HG02763 (cell line): Measurements from ENCODE around the gene RASSF1.

Source experiments
- ATAC-seq: cut with Tn5 transposase; IDR thresholded peaks from one replicate; pipeline ENCODE4 v1.9.1; 2021; ENCODE audit warnings: mild to moderate bottlenecking, moderate library complexity; ENCODE audit not compliant: unreplicated experiment

Gene RASSF1

GRCh38 chr3:50302095-50303012, 38.3 kb downstream of the RASSF1 start:
- no peak for ATAC-seq

GRCh38 chr3:50300681-50301254, 39.9 kb downstream of the RASSF1 start:
- no peak for ATAC-seq

GRCh38 chr3:50299929-50300680, 40.5 kb downstream of the RASSF1 start:
- ATAC-seq: no peak

GRCh38 chr3:50299638-50299928, 41.1 kb downstream of the RASSF1 start:
- no peak for ATAC-seq

- peak; percentile 85 for ATAC-seq
These were observed 41.6 kb downstream of the RASSF1 start, which contains the start of the genes HYAL3 and NAA80 for GRCh38 chr3:50298836-50299637. HYAL3 (minus strand) TSS chr3:50299405; CDS start chr3:50295602, 3,803 bp downstream. NAA80 (minus strand) TSS chr3:50299405; CDS start chr3:50297463, 1,942 bp downstream.

GRCh38 chr3:50297896-50298725, 42.5 kb downstream of the RASSF1 start:
- no peak for ATAC-seq

- no peak for ATAC-seq
These were observed 43.3 kb downstream of the RASSF1 start for GRCh38 chr3:50297384-50297775.

- ATAC-seq: no peak
These were observed 43.8 kb downstream of the RASSF1 start for GRCh38 chr3:50296721-50297383.

- no peak for ATAC-seq
These were observed 44.8 kb downstream of the RASSF1 start for GRCh38 chr3:50295553-50296431.

GRCh38 chr3:50294492-50295403, 45.9 kb downstream of the RASSF1 start:
- no peak for ATAC-seq

- no peak for ATAC-seq
These were observed 46.5 kb downstream of the RASSF1 start for GRCh38 chr3:50294089-50294488.

GRCh38 chr3:50293079-50293801, 47.4 kb downstream of the RASSF1 start:
- no peak for ATAC-seq

- ATAC-seq: peak; percentile 95
These were observed 48.2 kb downstream of the RASSF1 start, which contains the start of gene IFRD2 for GRCh38 chr3:50292159-50293078. IFRD2 (minus strand) TSS chr3:50292429; CDS start chr3:50292274, 155 bp downstream.

- no peak for ATAC-seq
These were observed 50.4 kb downstream of the RASSF1 start for GRCh38 chr3:50290161-50290641.

GRCh38 chr3:50289130-50289529, 51.5 kb downstream of the RASSF1 start:
- no peak for ATAC-seq
